ENCODE data around the gene MTMR10. TPM values are rescaled to one million over a fixed set of nuclear protein-coding genes. Genes with fewer than 3 reads are reported as not detected.

Gene MTMR10
- total RNA-seq, 1 donor: 13.2 TPM

DNA sequence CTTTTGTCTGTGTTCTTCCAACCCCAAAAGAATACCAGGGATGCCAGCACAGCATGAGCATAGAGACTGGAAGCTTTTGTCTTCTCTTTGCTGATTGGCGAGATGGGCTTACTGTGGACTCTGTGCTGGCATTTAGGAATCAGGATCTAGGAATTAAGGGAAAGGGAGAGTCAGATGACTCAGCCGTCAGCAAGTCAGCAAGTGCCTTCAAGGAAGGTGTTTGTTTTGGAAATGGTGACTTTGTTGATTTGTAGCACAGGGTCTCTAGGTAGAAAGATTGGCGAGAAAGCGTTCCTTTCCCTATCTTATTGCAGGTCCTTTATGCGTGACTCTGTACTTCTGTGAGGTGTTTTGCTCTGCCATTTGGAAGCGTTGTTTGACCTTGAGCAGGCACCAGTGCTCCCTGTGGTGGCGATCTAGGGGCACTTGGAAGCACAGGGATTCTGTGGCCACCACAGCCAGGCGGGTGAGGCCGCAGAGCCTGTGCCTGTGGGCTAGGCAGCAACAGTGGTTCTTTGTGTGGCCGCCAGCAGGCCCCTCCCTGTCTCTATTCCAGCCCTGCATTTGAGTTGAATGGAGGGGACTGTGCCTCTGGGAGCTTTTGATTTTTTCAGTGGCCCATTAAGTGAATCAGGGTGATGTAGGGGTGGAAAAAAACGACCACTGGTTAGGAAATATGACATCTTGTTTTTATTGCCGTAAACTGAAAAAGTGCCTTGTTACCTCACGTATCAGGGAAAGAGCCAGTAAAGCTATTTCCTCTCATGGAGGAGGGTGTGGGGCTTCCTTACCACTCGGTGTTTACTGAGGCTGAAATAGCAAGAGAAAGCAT lies 68.7 kb downstream of the MTMR10 start:
- no peak for DNase-seq (ENCODE audit: low read depth in 2 of 3, low spot score in 2 of 3)

DNA sequence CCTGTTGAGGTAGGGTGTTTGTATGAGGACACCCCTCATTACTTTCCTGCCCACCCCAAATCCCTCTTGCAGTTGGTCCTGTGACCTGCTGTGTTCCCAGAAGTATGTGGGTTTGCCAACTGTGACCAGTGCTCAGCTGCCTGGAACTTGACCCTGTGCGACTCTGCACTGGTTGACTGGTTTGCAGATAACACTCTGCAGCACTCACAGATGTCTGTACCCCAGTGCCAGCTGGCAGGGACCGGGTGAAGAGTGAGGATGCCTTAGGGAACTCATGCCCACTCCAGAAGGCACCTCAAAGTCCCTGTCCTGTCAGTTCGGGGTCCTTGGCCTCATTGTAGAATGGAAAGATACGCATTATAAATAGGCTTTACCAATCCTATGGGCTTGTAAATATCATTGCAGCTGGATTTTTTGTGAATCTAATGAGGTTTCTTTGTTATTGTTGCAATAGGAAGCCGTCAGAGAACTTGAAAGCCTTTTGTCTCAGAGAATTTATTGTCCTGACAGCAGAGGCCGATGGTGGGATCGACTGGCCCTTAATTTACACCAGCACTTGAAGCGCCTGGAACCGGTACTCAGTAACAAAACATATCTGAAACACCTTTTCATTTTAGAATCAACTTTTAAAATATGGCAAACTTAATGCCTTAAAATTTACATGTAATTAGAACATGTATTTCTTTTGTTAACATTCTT lies 69.5 kb downstream of the MTMR10 start:
- DNase-seq (ENCODE audit: low read depth in 2 of 3, low spot score in 2 of 3): no peak

DNA sequence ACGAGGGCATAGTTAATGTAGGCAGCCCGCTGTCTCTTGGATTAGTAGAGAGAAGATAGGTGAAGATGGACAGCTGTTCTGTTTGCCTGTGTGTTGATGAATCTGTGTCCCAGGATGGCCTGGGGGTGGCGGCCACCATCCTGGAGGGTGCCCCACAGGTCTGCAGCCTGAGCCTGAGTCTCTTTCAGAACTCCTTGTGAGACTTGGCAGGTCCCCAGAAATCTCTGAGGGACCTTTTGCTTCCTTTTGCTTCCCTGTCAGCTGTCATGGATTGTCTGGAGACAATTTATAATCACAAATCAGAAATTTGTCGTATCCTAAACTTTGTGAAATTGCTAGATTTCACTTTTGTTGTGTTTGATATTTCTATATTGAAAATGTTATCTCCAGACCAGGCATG lies 70.3 kb downstream of the MTMR10 start:
- DNase-seq (ENCODE audit: low read depth in 2 of 3, low spot score in 2 of 3): no peak

DNA sequence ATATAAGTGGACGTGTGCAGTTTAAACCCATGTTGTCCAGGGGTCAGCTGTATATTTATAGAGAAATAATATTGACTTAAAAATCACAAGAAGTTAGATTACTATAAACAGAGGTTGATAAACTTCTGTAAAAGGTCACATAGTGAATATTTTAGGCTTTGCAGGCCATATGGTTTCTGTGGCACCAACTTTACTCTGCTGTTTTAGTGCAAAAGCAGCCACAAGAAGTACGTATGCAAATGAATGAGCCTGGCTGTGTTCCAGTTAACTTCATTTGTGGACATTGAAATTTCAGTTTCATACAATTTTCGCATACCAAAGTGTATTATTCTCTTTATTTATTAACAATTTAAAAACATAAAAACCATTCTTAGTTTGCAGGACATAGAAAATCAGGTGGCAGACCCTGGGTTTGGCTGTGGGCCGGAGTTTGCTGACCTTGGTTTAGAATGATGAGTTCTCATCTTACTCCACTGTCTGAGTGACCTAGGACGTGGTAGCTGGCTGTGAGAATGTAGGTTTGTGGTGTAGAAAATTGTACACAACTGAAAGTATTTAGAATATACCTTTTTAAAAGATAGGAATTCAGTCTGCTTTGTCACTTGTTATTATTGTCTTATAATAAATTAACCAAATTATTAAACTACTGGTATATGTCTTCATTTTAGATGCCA lies 71.4 kb downstream of the MTMR10 start:
- DNase-seq (ENCODE audit: low read depth in 2 of 3, low spot score in 2 of 3): no peak

DNA sequence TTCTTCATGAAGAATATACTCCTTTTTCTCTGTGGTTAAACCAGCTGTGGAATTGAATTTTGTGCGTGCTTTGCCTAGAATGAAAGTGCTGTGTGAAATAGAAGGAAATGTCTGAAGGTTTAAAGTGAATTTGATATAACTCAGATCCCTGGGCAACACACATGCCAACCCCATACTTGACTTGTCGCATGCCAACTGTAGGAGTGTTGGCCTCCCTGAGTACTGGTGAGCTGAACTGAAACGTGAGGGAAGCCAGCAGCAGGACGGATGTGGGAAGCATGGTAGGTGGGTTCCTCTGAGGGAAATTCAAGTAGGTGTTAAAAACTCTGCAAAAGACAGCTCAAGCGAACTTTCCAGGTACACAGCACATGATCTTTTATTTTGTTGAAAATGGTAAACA lies 73.1 kb downstream of the MTMR10 start:
- no peak for DNase-seq (ENCODE audit: low read depth in 2 of 3, low spot score in 2 of 3)

DNA sequence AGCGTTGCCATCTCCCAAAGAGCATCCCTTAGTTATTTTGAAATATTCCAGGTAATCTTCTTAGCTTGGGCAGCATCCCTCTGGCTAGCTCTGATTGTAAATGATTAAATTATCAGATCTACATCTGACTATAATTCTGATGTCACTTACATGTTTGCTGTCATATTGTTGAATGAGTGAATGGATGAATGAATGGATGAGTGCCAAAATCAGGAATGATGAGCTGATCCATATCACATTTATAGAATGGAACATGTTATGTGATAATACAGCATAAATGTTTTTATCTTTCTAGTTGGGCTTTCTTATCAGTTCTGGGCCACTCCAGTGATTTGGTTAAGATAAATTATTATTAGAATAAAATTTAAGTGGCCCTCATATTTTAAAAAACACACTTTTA lies 73.8 kb downstream of the MTMR10 start:
- no peak for DNase-seq (ENCODE audit: low read depth in 2 of 3, low spot score in 2 of 3)

DNA sequence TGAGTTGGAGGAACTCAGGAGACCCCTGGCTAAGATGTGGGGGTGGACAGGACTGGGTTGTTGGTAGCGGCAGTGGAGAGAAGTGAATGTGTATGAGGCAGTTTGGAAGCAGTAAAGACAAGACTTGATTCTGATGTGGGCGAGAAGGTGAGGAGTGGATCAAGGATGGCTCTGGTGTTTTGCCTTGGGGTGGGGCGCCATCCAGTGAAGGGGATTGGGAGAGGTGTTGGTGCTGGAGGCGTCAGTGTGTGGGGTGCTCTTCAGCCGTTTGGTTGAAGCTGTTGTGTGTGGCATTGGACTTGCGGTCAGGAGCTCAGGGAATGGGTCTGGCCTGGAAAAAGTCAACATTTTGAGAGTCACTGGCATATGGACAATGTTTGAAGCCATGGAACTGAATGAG lies 74.4 kb downstream of the MTMR10 start:
- DNase-seq (ENCODE audit: low read depth in 2 of 3, low spot score in 2 of 3): no peak

DNA sequence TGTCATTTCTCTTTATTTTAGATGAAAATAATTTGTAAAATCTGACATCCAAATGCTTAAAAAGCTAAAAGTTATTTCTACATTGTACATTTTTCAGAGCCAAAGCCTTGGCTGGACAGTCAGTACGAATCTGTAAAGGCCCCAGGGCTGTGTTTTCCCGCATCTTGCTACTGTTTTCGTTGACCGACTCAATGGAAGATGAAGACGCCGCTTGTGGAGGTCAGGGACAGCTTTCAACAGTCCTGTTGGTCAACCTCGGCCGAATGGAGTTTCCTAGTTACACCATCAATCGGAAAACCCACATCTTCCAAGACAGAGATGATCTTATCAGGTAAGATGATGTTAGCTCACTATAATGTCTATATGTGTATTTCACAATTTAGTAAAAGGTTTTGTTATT lies 77.7 kb downstream of the MTMR10 start:
- no peak for DNase-seq (ENCODE audit: low read depth in 2 of 3, low spot score in 2 of 3)

DNA sequence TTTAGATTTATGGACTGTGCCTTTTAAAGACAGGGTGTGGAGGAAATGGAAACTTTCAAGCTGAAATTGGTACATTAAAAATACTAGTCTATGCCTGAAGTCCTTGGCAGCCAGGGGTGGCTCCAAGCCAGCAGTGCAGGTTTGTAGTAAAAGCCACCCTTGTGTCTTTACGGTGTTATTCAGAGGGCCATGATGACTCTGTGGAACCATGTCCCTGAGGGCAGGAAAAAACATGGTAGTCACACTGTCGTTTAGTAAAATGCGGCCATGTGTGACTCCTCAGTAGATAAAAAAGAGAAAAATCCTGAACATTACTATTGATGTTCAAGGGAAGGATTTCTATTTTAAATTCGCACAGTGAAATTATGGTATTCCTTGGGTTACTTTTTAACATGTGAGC lies 85.1 kb downstream of the MTMR10 start:
- DNase-seq (ENCODE audit: low read depth in 2 of 3, low spot score in 2 of 3): no peak

DNA sequence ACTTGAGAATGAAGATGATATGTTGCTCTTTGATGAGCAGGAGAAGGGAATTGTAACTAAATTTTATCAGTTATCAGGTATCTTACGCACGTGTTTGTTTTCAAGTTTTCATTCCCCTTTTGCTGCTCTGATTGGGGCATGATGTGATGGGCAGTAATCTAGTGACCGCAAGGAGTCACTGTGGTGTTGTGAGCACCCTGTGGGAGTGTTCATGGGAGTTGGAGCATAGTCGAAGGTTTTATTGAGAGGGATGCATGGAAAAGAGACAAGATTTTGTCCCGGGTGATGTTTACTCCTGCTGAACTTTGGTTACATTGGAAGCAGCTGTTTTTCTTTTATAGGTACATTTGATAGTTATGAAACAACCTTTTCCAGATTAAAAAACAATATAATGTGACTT lies 85.6 kb downstream of the MTMR10 start:
- no peak for DNase-seq (ENCODE audit: low read depth in 2 of 3, low spot score in 2 of 3)

DNA sequence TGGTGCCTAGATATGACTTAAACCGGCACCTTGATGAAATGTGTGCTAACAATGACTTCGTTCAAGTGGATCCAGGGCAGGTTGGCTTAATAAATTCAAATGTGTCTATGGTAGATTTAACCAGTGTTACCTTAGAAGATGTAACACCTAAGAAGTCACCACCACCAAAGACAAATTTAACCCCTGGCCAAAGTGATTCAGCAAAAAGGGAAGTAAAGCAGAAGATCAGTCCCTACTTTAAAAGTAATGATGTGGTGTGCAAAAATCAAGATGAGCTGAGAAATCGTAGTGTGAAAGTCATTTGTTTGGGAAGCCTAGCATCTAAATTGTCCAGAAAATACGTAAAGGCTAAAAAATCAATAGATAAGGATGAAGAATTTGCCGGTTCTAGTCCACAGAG lies 86.6 kb downstream of the MTMR10 start:
- no peak for DNase-seq (ENCODE audit: low read depth in 2 of 3, low spot score in 2 of 3)

DNA sequence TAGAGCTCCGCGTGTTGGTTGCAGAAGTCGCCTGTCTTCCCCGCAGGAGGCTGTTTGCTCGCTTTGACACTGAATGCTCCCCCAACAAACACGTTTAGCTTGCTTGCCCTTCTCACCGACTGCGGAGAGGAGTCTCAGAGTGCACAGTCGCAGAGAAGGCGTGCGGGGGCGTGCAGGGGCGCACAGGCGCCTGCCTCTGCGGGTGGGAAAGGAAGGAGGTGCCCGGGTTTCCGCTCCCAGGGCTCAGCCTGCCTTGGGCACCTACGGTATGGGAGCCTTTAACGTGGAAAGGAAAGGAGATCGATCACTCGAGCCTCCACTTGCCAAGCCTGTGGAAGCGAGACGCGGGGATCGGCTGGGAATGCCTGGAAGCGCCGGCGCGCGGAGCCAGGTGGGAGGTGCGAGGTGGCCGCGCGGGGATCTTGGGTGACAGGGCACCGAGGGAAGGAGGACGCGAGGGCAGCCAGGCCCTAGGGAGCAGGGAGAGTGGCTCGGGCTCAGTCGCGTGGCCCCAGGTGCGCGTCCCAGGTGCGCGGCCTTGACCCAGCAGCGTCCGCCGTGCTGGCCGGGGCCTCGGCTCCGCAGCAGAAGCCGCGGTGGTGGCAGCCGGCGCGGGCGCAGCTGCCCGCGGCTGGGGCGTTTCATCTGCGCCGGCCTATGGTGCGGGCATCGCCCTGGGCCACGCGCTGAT lies 87.8 kb downstream of the MTMR10 start, which contains the start of gene FAN1:
FAN1 (plus strand) TSS at position 419 of the 691 bp plus-strand sequence. CDS start 749 bp downstream, outside the sequence.
- DNase-seq (ENCODE audit: low read depth in 2 of 3, low spot score in 2 of 3): peak; percentile 41 to 84 (median 78)

DNA sequence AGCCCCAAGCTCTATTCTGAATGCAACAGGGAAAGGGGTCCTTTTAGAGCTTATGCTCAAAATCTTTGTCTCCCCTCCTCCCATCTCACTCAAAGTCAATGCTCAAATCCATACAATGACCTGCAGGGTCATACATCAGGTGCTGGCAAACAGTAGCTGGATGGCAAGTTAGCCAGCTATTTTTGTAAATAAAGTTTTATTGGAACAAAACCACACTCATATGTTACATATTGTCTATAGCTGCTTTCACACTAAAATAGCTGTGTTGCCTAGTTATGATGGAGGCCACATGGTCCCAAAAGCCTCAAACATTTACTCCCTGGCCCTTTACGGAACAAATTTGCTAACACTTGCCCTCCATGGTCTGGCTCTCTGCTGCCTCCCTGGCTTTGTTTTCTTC lies 89.5 kb downstream of the MTMR10 start:
- DNase-seq (ENCODE audit: low read depth in 2 of 3, low spot score in 2 of 3): no peak

DNA sequence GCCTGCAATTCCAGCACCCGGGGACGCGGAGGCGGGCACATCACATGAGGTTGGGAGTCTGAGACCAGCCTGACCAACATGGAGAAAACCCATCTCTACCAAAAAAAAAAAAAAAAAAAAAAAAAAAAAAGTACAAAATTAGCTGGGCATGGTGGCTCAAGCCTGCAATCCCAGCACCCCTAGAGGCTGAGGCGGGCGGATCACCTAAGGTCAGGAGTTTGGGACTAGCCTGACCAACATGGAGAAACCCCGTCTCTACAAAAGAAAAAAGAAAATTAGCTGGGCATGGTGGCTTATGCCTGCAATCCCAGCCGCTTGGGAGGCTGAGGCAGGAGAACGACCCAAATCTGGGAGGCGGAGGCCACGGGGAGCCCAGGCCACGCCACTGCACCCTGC lies 95.2 kb downstream of the MTMR10 start:
- DNase-seq (ENCODE audit: low read depth in 2 of 3, low spot score in 2 of 3): no peak

DNA sequence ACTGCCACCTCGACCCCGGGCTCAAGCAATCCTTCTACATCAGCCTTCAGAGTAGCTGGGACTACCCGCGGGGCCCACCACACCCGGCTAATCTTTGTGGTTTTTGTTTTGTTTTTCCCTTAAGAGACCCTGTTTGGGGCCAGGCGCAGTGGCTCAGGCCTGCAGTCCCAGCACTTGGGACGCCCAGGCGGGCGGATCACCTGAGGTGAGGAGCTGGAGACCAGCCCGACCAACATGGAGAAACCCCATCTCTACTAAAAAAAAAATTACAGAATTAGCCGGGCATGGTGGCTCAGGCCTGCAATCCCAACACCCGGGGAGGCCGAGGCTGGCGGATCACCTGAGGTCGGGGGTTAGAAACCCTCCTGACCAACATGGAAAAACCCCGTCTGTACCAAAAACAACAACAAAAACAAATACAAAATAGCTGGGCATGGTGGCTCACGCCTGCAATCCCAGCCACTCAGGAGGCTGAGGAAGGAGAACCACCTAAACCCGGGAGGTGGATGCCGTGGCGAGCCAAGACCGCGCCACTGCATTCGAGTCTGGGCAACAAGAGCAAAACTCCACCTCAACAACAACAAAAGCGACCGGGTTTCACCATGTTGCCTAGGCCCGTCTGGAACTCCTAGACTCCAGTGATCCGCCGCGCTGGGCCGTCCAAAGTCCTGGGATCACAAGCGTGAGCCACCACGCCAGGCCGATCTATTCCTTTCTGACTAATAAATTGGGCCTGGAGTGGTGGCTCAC lies 95.8 kb downstream of the MTMR10 start:
- DNase-seq (ENCODE audit: low read depth in 2 of 3, low spot score in 2 of 3): no peak

DNA sequence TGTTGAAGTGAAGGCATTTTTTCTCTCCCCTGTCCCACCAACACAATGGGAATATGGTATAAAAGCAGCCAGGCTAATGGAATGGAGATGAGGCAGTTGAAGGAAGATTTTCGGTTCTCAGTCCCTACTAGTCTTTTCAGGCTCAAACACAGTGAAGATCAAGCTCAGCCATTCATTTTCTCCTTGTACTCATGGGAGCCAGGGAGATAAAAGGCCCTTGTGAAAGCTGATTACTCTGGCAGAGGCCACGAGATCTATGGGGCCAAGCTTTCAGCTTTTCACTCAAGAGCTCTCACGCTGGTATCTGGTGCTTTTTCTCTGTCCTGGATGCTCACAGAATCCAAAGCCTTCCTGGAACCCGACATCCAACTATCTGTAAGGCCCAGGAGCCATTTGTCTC lies 102.2 kb downstream of the MTMR10 start:
- DNase-seq (ENCODE audit: low read depth in 2 of 3, low spot score in 2 of 3): no peak

All from hematopoietic multipotent progenitor cell (in vitro differentiated cells).